ENCODE results near the gene MAT2B. TPM values are rescaled to one million over a fixed set of nuclear protein-coding genes. Genes with fewer than 3 reads are reported as not detected.

Gene MAT2B
- total and polyA plus RNA-seq, 9 of the 15 experiments (the other 6 are each of a cell fraction or from before 2014, with no cell fraction given): 32.0 to 57.7 (median 43.6) TPM

- H3K36me3 ChIP-seq (ENCODE audit: control insufficient read depth, insufficient read depth, low read length): no peaks in the 10 kb centered on the region
- H3K79me2 ChIP-seq (ENCODE audit: control insufficient read depth, insufficient read depth, low read length): no peaks in the 10 kb centered on the region
- H3K27ac ChIP-seq (ENCODE audit: extremely low read depth, low read depth, low read length): no peak overlapping the region
- CTCF ChIA-PET (ENCODE audit: low intra/inter-chr PET ratio): interaction anchor here (1.9 kb wide), 1 partner anchor 942 kb away, joined by 4 read pairs; no protein-coding TSS in a partner anchor
- H3K9ac ChIP-seq (ENCODE audit: insufficient read depth in 1 of 2, low read depth in 2 of 2, low read length in 2 of 2): no peak overlapping the region
- no peak for ATAC-seq
- H3K9me1 ChIP-seq (ENCODE audit: control insufficient read depth, insufficient read depth, low read length): no peaks in the 10 kb centered on the region
- POLR2A ChIA-PET: interaction anchor here (0.7 to 1.2 kb wide), 2 partner anchors 11 to 1697 kb away, joined by 3 read pairs; no protein-coding TSS in a partner anchor
- H2AFZ ChIP-seq (ENCODE audit: low read depth, low read length): no peak overlapping the region
- DNase-seq (ENCODE audit: extremely low read depth in 1 of 4, low spot score in 3 of 4): no peak
- WGBS (ENCODE audit: insufficient coverage, low coverage, missing lambda C conversion rate): 0% methylated on average over 3 of the region's 3 CpGs
- in situ Hi-C loops (cut with MboI) (loop anchor here (10.0 to 25.0 kb wide), 2 partner anchors 923 to 1650 kb away; no protein-coding TSS in a partner anchor), intact Hi-C loops (cut with micrococcal nuclease) (loop anchor here (5.0 to 10.0 kb wide), 3 partner anchors 445 to 1893 kb away; no protein-coding TSS in a partner anchor)
- BruUV-seq (replicated peaks): no TSS peak
- H3K4me2 ChIP-seq (ENCODE audit: insufficient read depth, low read length): no peak overlapping the region
- no peak overlapping the region for H3K4me3 ChIP-seq
- H3K9me3 ChIP-seq (replicated peaks; ENCODE audit: control insufficient read depth, insufficient read depth, low read depth, low read length): no peaks in the 10 kb centered on the region
- H3K27me3 ChIP-seq (ENCODE audit: control insufficient read depth in 2 of 2, insufficient read depth in 2 of 2, low read length in 2 of 2): peaks cover 8 to 10% of the 10 kb centered on the region in 2 experiments; a peak in 4 of 5 replicates
- H4K20me1 ChIP-seq (replicated peaks; ENCODE audit: control insufficient read depth, insufficient read depth, low read length): no peaks in the 10 kb centered on the region
- H3K4me1 ChIP-seq (replicated peaks in 1 of 2; ENCODE audit: control insufficient read depth in 2 of 2, insufficient read depth in 2 of 2, low read length in 2 of 2): peaks cover 0 to 3% of the 10 kb centered on the region in 2 experiments; a peak in 1 of 5 replicates
- FAIRE-seq: no peak
- no peak for TF ChIP-seq CHD7 (IDR thresholded peaks at IDR 0.05; ENCODE audit: low read depth, low read length)
- no peak for TF ChIP-seq CCAR2 (IDR thresholded peaks at IDR 0.05; ENCODE audit: low read depth, low read length)
- no peak for TF ChIP-seq FOXK1 (CRISPR knock-in tag; IDR thresholded peaks at IDR 0.05; ENCODE audit: borderline replicate concordance)
- no peak for TF ChIP-seq ATF4 (CRISPR knock-in tag; IDR thresholded peaks at IDR 0.05)
- TF ChIP-seq SLC30A9 (CRISPR knock-in tag; IDR thresholded peaks at IDR 0.05): no peak
- no peak for TF ChIP-seq YBX1 (IDR thresholded peaks at IDR 0.05)
Measured at GRCh38 chr5:163562071-163562470, 56.7 kb downstream of the MAT2B start.

Measured in K562 (cell line).